IMR-90 (cell line): ENCODE results near the gene CLDN18. TPM values are rescaled to one million over a fixed set of nuclear protein-coding genes. Genes with fewer than 3 reads are reported as not detected.

Source experiments
- ATAC-seq: fragments of 200-7000 bp; cut with Tn5 transposase; 2 replicates; pipeline ENCODE4 v1.9.1; 2020; ENCODE audit warnings: low read depth, mild to moderate bottlenecking, moderate library complexity
- BruUV-seq: library from RNA; stranded (reverse); fragments of 400-500 nt; replicated peaks from 2 replicates; lab custom pipeline; 2021; lab: Mats Ljungman, UMichigan
- CTCF ChIA-PET: fragments of 300-600 bp; formaldehyde crosslinking; extraction: SDS; loops from one replicate; lab custom pipeline; 2021; ENCODE audit warnings: antibody characterized with exemption; lab: Yijun Ruan, JAX
- POLR2A ChIA-PET: fragments of 300-600 bp; sonication (Branson Sonifier 250); formaldehyde crosslinking; loops from one replicate; lab custom pipeline; 2022; ENCODE audit warnings: antibody characterized with exemption; ENCODE audit not compliant: unreplicated experiment; lab: Charles Lee
- DNase-seq: peaks from one replicate; pipeline ENCODE4 v3.0.0; 2013
- H2AFZ ChIP-seq: replicated peaks from 2 replicates; pipeline ENCODE3; 2013; ENCODE audit warnings: low read length, mild to moderate bottlenecking; ENCODE audit not compliant: poor library complexity
- H2AK5ac ChIP-seq: 2 replicates; pipeline ENCODE4 v1.6.1; 2013; ENCODE audit warnings: low read depth, low read length, inconsistent platforms
- H2AK9ac ChIP-seq: replicated peaks from 2 replicates; pipeline ENCODE3; 2013; ENCODE audit warnings: mild to moderate bottlenecking, low read depth, low read length, moderate library complexity; ENCODE audit not compliant: poor library complexity
- H2BK120ac ChIP-seq: 2 replicates; pipeline ENCODE4 v1.6.1; 2013; ENCODE audit warnings: low read depth, low read length, inconsistent platforms
- H2BK15ac ChIP-seq: 3 replicates; pipeline ENCODE4 v1.6.1; 2013; ENCODE audit warnings: low read depth, low read length, inconsistent platforms
- H2BK20ac ChIP-seq: 2 replicates; pipeline ENCODE4 v1.6.1; 2013; ENCODE audit warnings: low read depth, mild to moderate bottlenecking, inconsistent platforms, low read length, moderate library complexity
- H2BK5ac ChIP-seq: 2 replicates; pipeline ENCODE4 v1.6.1; 2013; ENCODE audit warnings: mild to moderate bottlenecking, low read depth, low read length, inconsistent platforms; ENCODE audit not compliant: poor library complexity, severe bottlenecking
- H3K14ac ChIP-seq: replicated peaks from 2 replicates; pipeline ENCODE4 v1.6.1; 2013; ENCODE audit warnings: low read depth, low read length, inconsistent platforms
- H3K18ac ChIP-seq: 2 replicates; pipeline ENCODE4 v1.6.1; 2013; ENCODE audit warnings: low read depth, low read length, control low read depth
- H3K23ac ChIP-seq: 2 replicates; pipeline ENCODE4 v1.6.1; 2013; ENCODE audit warnings: low read depth, low read length, inconsistent platforms
- H3K27ac ChIP-seq: 2 replicates; pipeline ENCODE4 v1.5.1; 2013; ENCODE audit warnings: mild to moderate bottlenecking, control low read depth, low read length; ENCODE audit not compliant: insufficient read depth
- H3K27me3 ChIP-seq: 2 replicates; pipeline ENCODE4 v1.6.1; 2013; ENCODE audit warnings: low read length; ENCODE audit not compliant: control insufficient read depth, insufficient read depth
- H3K36me3 ChIP-seq: 2 replicates; pipeline ENCODE4 v1.6.1; 2013; ENCODE audit warnings: low read length, mixed read lengths; ENCODE audit not compliant: control insufficient read depth, insufficient read depth
- H3K4ac ChIP-seq: 2 replicates; pipeline ENCODE4 v1.6.1; 2013; ENCODE audit warnings: low read depth, low read length, inconsistent platforms
- H3K4me1 ChIP-seq: 2 replicates; pipeline ENCODE4 v1.6.1; 2013; ENCODE audit warnings: low read length, mixed read lengths; ENCODE audit not compliant: control insufficient read depth, insufficient read depth
- H3K4me2 ChIP-seq: 2 replicates; pipeline ENCODE4 v1.6.1; 2013; ENCODE audit warnings: low read depth, mild to moderate bottlenecking, control low read depth, low read length, moderate library complexity
- H3K4me3 ChIP-seq: 2 replicates; pipeline ENCODE4 v1.5.1; 2013; ENCODE audit warnings: low read depth, mild to moderate bottlenecking, control low read depth, low read length, moderate library complexity; ENCODE audit not compliant: insufficient read depth
- H3K56ac ChIP-seq: 2 replicates; pipeline ENCODE4 v1.6.1; 2013; ENCODE audit warnings: low read length, inconsistent platforms; ENCODE audit not compliant: insufficient read depth; ENCODE audit errors: extremely low read depth
- H3K79me1 ChIP-seq, 2 experiments: 2 replicates each; pipeline ENCODE4 v1.6.1; 2013; ENCODE audit warnings: low read length in 2 of 2, inconsistent platforms in 1 of 2, low read depth in 1 of 2
- H3K9ac ChIP-seq: 2 replicates; pipeline ENCODE4 v1.6.1; 2013; ENCODE audit warnings: low read depth, low read length, control low read depth
- H3K9me1 ChIP-seq: 2 replicates; pipeline ENCODE4 v1.6.1; 2013; ENCODE audit warnings: low read length, inconsistent platforms; ENCODE audit not compliant: insufficient read depth
- H3K9me3 ChIP-seq: 2 replicates; pipeline ENCODE4 v1.6.1; 2013; ENCODE audit warnings: low read length; ENCODE audit not compliant: control insufficient read depth, insufficient read depth
- H4K20me1 ChIP-seq: 2 replicates; pipeline ENCODE4 v1.6.1; 2013; ENCODE audit warnings: low read length, inconsistent platforms; ENCODE audit not compliant: insufficient read depth
- H4K5ac ChIP-seq: 2 replicates; pipeline ENCODE4 v1.6.1; 2013; ENCODE audit warnings: mild to moderate bottlenecking, low read depth, low read length, control low read depth
- H4K8ac ChIP-seq, 2 experiments: 2 replicates each; pipeline ENCODE4 v1.6.1; 2013; ENCODE audit warnings: low read depth in 2 of 2, low read length in 2 of 2, control low read depth in 1 of 2, inconsistent platforms in 1 of 2
- H4K91ac ChIP-seq: 2 replicates; pipeline ENCODE4 v1.6.1; 2013; ENCODE audit warnings: low read depth, low read length, inconsistent platforms; ENCODE audit not compliant: insufficient read depth
- BHLHE40 ChIP-seq: fragments of 150-350 bp; IDR thresholded peaks from 2 replicates; pipeline ENCODE4 v1.6.1; 2016; ENCODE audit warnings: mild to moderate bottlenecking, low read depth, low read length
- CEBPB ChIP-seq: IDR thresholded peaks from 2 replicates; pipeline ENCODE4 v1.6.1; 2012; ENCODE audit warnings: low read depth, low read length, improper control_type of control experiment
- CHD1 ChIP-seq: IDR thresholded peaks from 2 replicates; pipeline ENCODE4 v1.6.1; 2012; ENCODE audit warnings: low read depth, low read length, improper control_type of control experiment
- CTCF ChIP-seq: conservative IDR thresholded peaks from 2 replicates; pipeline ENCODE4 v1.5.1; 2012; ENCODE audit warnings: mild to moderate bottlenecking, low read depth, low read length, improper control_type of control experiment
- FOS ChIP-seq: fragments of 150-350 bp; IDR thresholded peaks from 2 replicates; pipeline ENCODE4 v1.6.1; 2016; ENCODE audit warnings: low read depth, low read length
- MAFK ChIP-seq: IDR thresholded peaks from 2 replicates; pipeline ENCODE4 v1.6.1; 2012; ENCODE audit warnings: low read depth, low read length, improper control_type of control experiment
- MAZ ChIP-seq: IDR thresholded peaks from 2 replicates; pipeline ENCODE4 v1.6.1; 2012; ENCODE audit warnings: low read depth, mild to moderate bottlenecking, low read length, improper control_type of control experiment, moderate library complexity, borderline replicate concordance
- NFE2L2 ChIP-seq: fragments of 150-350 bp; IDR thresholded peaks from 2 replicates; pipeline ENCODE4 v1.6.1; 2016; ENCODE audit warnings: low read depth, mild to moderate bottlenecking, low read length
- POLR2A ChIP-seq: IDR thresholded peaks from 2 replicates; pipeline ENCODE4 v1.6.1; 2012; ENCODE audit warnings: mild to moderate bottlenecking, low read depth, low read length
- RAD21 ChIP-seq: IDR thresholded peaks from 2 replicates; pipeline ENCODE4 v1.6.1; 2012; ENCODE audit warnings: low read length, improper control_type of control experiment
- RCOR1 ChIP-seq: IDR thresholded peaks from 2 replicates; pipeline ENCODE4 v1.6.1; 2012; ENCODE audit warnings: mild to moderate bottlenecking, low read length, improper control_type of control experiment; ENCODE audit not compliant: insufficient replicate concordance
- RFX5 ChIP-seq: IDR thresholded peaks from 2 replicates; pipeline ENCODE4 v1.8.0; 2012; ENCODE audit warnings: low read depth, mild to moderate bottlenecking, low read length, moderate library complexity
- SMC3 ChIP-seq: fragments of 150-350 bp; IDR thresholded peaks from 2 replicates; pipeline ENCODE4 v1.6.1; 2016; ENCODE audit warnings: low read depth, mild to moderate bottlenecking, antibody characterized with exemption, low read length, moderate library complexity
- WGBS, 2 experiments: methylation state at CpG; one replicate each; pipeline versions ENCODE4 v1.1.5 to v1.1.7; 2013; ENCODE audit warnings: missing lambda C conversion rate in 2 of 2; ENCODE audit not compliant: insufficient read length in 1 of 2; ENCODE audit errors: extremely low coverage in 2 of 2; 5-methylcytosine and 5-hydroxymethylcytosine counted together
- dilution Hi-C: fragments of 300-500 bp; cut with HindIII; formaldehyde crosslinking; loops from one replicate; pipeline ENCODE4 v1.14.3; 2018; ENCODE audit warnings: low sequenced_read_pairs; ENCODE audit not compliant: unreplicated experiment
- in situ Hi-C: fragments of 300-500 bp; cut with MboI; formaldehyde crosslinking; loops from 3 replicates; pipeline ENCODE4 v1.14.3; 2019; ENCODE audit warnings: low sequenced_read_pairs, inconsistent platforms, mixed read lengths
- intact Hi-C: fragments of 100-400 bp; cut with micrococcal nuclease; formaldehyde crosslinking; loops from 2 replicates; pipeline ENCODE4 v1.10.0; 2022
- polyA plus RNA-seq, 3 experiments: library from polyadenylated mRNA; depleted of rRNA; stranded (reverse); fragments of >200 nt; gene quantifications; 2 replicates each; pipeline ENCODE4 v1.2.3, GENCODE V29; 2012; ENCODE audit warnings: low replicate concordance in 1 of 3
- total RNA-seq: library from RNA; depleted of rRNA; stranded (reverse); fragments of >200 nt; gene quantifications from 2 replicates; pipeline ENCODE4 v1.2.3, GENCODE V29; 2012
- TF ChIP-seq, protein P1 (sequence below): fragments of 150-350 bp; IDR thresholded peaks from 2 replicates; pipeline ENCODE4 v1.6.1; 2017; ENCODE audit warnings: mild to moderate bottlenecking, antibody characterized with exemption, low read length, low read depth
- TF ChIP-seq, protein P2 (sequence below): fragments of 150-350 bp; IDR thresholded peaks from 2 replicates; pipeline ENCODE4 v1.6.1; 2016; ENCODE audit warnings: low read depth, mild to moderate bottlenecking, low read length, moderate library complexity, borderline replicate concordance

Gene CLDN18
- total and polyA plus RNA-seq, 2 of the 4 experiments (the other 2 are of a cell fraction): not detected

- H3K9me3 ChIP-seq: no peaks in the 10 kb centered on the region
- intact Hi-C loops: no loop called here
- no peak for DNase-seq
- ATAC-seq: no peak
- no peak overlapping the region for H3K14ac ChIP-seq
- H3K4me3 ChIP-seq: no peak overlapping the region
- H4K5ac ChIP-seq: no peak overlapping the region
- dilution Hi-C loops: no loop called here
- no peak overlapping the region for H2BK5ac ChIP-seq
- H3K9me1 ChIP-seq: no peaks in the 10 kb centered on the region
- no peak overlapping the region for H4K8ac ChIP-seq
- H3K27me3 ChIP-seq: no peaks in the 10 kb centered on the region
- no peaks in the 10 kb centered on the region for H3K4me1 ChIP-seq
- no peak overlapping the region for H2BK15ac ChIP-seq
- H3K4me2 ChIP-seq: no peak overlapping the region
- H3K18ac ChIP-seq: no peak overlapping the region
- ChIA-PET POLR2A (no interaction called here), CTCF (no interaction called here)
- H3K4ac ChIP-seq: no peak overlapping the region
- H3K36me3 ChIP-seq: no peaks in the 10 kb centered on the region
- H3K9ac ChIP-seq: no peak overlapping the region
- BruUV-seq: no TSS peak
- no peaks in the 10 kb centered on the region for H4K20me1 ChIP-seq
- H2AK9ac ChIP-seq: no peak overlapping the region
- no peak overlapping the region for H2AFZ ChIP-seq
- H3K23ac ChIP-seq: no peak overlapping the region
- WGBS, 2 experiments: 72% methylated on average over 7 of the region's 18 CpGs; no CpG with 5 or more reads in 1 of the 2 experiments
- H3K79me1 ChIP-seq: no peaks in the 10 kb centered on the region
- no peak overlapping the region for H3K27ac ChIP-seq
- no peak overlapping the region for H2AK5ac ChIP-seq
- in situ Hi-C loops: no loop called here
- no peak overlapping the region for H2BK20ac ChIP-seq
- TF ChIP-seq FOS: no peak
- no peak for TF ChIP-seq POLR2A
- no peak for TF ChIP-seq CHD1
- TF ChIP-seq, protein P1, sequence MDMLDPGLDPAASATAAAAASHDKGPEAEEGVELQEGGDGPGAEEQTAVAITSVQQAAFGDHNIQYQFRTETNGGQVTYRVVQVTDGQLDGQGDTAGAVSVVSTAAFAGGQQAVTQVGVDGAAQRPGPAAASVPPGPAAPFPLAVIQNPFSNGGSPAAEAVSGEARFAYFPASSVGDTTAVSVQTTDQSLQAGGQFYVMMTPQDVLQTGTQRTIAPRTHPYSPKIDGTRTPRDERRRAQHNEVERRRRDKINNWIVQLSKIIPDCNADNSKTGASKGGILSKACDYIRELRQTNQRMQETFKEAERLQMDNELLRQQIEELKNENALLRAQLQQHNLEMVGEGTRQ: no peak
- TF ChIP-seq MAFK: no peak
- TF ChIP-seq BHLHE40: no peak
- TF ChIP-seq CEBPB: no peak
- no peak for TF ChIP-seq NFE2L2
- TF ChIP-seq RFX5: no peak
- TF ChIP-seq RCOR1: no peak
- TF ChIP-seq MAZ: no peak
- no peak for TF ChIP-seq SMC3
- TF ChIP-seq, protein P2, sequence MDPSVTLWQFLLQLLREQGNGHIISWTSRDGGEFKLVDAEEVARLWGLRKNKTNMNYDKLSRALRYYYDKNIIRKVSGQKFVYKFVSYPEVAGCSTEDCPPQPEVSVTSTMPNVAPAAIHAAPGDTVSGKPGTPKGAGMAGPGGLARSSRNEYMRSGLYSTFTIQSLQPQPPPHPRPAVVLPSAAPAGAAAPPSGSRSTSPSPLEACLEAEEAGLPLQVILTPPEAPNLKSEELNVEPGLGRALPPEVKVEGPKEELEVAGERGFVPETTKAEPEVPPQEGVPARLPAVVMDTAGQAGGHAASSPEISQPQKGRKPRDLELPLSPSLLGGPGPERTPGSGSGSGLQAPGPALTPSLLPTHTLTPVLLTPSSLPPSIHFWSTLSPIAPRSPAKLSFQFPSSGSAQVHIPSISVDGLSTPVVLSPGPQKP: no peak
- no peak for TF ChIP-seq CTCF
- TF ChIP-seq RAD21: no peak
- no peak overlapping the region for H3K56ac ChIP-seq
- no peak overlapping the region for H4K91ac ChIP-seq
- H2BK120ac ChIP-seq: no peak overlapping the region
Measured at GRCh38 chr3:137998121-137999042, 11.6 kb upstream of the CLDN18 start.
